H1 (cell line): ENCODE results near the gene CHRM1. TPM values are rescaled to one million over a fixed set of nuclear protein-coding genes. Genes with fewer than 3 reads are reported as not detected.

Source experiments
- ATF2 ChIP-seq: IDR thresholded peaks from 2 replicates; pipeline ENCODE4 v1.6.1; 2012; ENCODE audit warnings: low read length, inconsistent platforms
- CBX5 ChIP-seq: fragments of 300-800, 300-1000 bp; sonication (generic); IDR thresholded peaks from 2 replicates; pipeline ENCODE4 v1.7.1; 2016; ENCODE audit warnings: antibody characterized with exemption, low read length, low read depth
- CHD7 ChIP-seq: fragments of 300-600 bp; sonication (generic); IDR thresholded peaks from 2 replicates; pipeline ENCODE4 v1.7.1; 2012; ENCODE audit warnings: low read length, moderate library complexity, mild to moderate bottlenecking, inconsistent platforms; ENCODE audit not compliant: insufficient replicate concordance
- JUN ChIP-seq: IDR thresholded peaks from 2 replicates; pipeline ENCODE4 v1.6.1; 2011; ENCODE audit warnings: low read depth, mild to moderate bottlenecking, improper control_type of control experiment, low read length
- POLR2A ChIP-seq, 2 experiments: IDR thresholded peaks; 1 replicate in 1 of 2; 2 replicates in 1 of 2; pipeline ENCODE4 v1.6.1; 2011; ENCODE audit warnings: low read depth in 2 of 2, low read length in 2 of 2, mild to moderate bottlenecking in 2 of 2; ENCODE audit errors: control extremely low read depth in 1 of 2
- RBBP5 ChIP-seq: IDR thresholded peaks from 2 replicates; pipeline ENCODE4 v1.7.1; 2012; ENCODE audit warnings: low read depth, mild to moderate bottlenecking, inconsistent platforms, low read length, moderate library complexity, borderline replicate concordance
- SIX5 ChIP-seq: IDR thresholded peaks from 2 replicates; pipeline ENCODE4 v1.6.1; 2011; ENCODE audit warnings: mild to moderate bottlenecking, low read depth, low read length
- TBP ChIP-seq: IDR thresholded peaks from 2 replicates; pipeline ENCODE4 v1.6.1; 2011; ENCODE audit warnings: low read depth, low read length, improper control_type of control experiment
- TEAD4 ChIP-seq: IDR thresholded peaks from 2 replicates; pipeline ENCODE4 v1.6.1; 2012; ENCODE audit warnings: low read depth, low read length, inconsistent platforms, mixed read lengths
- polyA plus RNA-seq, 7 experiments: library from polyadenylated mRNA; depleted of rRNA in 3 of 7; stranded (reverse) in 5 of 7; unstranded in 2 of 7; fragments of >200 nt in 5 of 7; fragments of 200-250 nt in 2 of 7; gene quantifications; 1 replicate in 5 of 7; 2 replicates in 1 of 7; 4 replicates in 1 of 7; pipeline versions ENCODE4 v1.2.1 to v1.2.3, GENCODE V29; 2011 to 2013; ENCODE audit warnings: missing spikeins in 2 of 7, mixed read lengths in 2 of 7
- total RNA-seq: library from RNA; stranded (reverse); fragmentation: NEBNext Ultra II Directional; extraction: Animal tissue kit (Norgen Biotek cat#: 25700); gene quantifications from 2 replicates; pipeline ENCODE4 v1.2.1, GENCODE V29; 2021

Gene CHRM1
- total and polyA plus RNA-seq, 2 of the 8 experiments (the other 6 are each of a cell fraction or from before 2014, with no cell fraction given) = 0.08 TPM; not detected in 1

GRCh38 chr11:62923601-62924411 is 2.6 kb upstream of the CHRM1 start (continued):
- TF ChIP-seq CHD7 (no peak), ATF2 (no peak), TEAD4 (no peak), CBX5 (no peak), JUN (no peak), RBBP5 (no peak), POLR2A (IDR thresholded peaks at IDR 0.05; ENCODE audit: control extremely low read depth in 1 of 2, low read depth in 2 of 2, low read length in 2 of 2) (no peak), TBP (no peak), SIX5 (no peak)
